HepG2 (cell line): Measurements from ENCODE around the gene CAMTA1. TPM values are rescaled to one million over a fixed set of nuclear protein-coding genes. Genes with fewer than 3 reads are reported as not detected.
"Not testable (repeated sequence)": the region's sequence is repeated elsewhere in the genome, so short reads cannot be mapped to it uniquely, and the experiment has no call there.

Experiments used
- ATAC-seq: fragments of 200-7000 bp; cut with Tn5 transposase; 3 replicates; pipeline ENCODE4 v1.9.1; 2020; ENCODE audit warnings: mild to moderate bottlenecking, moderate library complexity
- BruUV-seq: library from RNA; stranded (reverse); fragments of 400-500 nt; replicated peaks from 2 replicates; lab custom pipeline; 2021; lab: Mats Ljungman, UMichigan
- CTCF ChIA-PET: fragments of 300-600 bp; formaldehyde crosslinking; extraction: SDS; loops from one replicate; lab custom pipeline; 2021; ENCODE audit warnings: low total read pairs, inconsistent platforms, low intra/inter-chr PET ratio; lab: Yijun Ruan, JAX
- POLR2A ChIA-PET: fragments of 350-600 bp; sonication (Branson Sonifier 250); formaldehyde crosslinking; loops from one replicate; lab custom pipeline; 2020; ENCODE audit warnings: antibody characterized with exemption, inconsistent platforms; lab: Yijun Ruan, JAX
- DNase-seq: peaks from one replicate; pipeline ENCODE4 v3.0.0-alpha.2; 2015; ENCODE audit warnings: low spot score
- FAIRE-seq: peaks from 3 replicates; lab custom pipeline; 2011; peaks lifted over from hg19 to GRCh38; lab: Jason Lieb, UNC
- H2AFZ ChIP-seq: one replicate; pipeline ENCODE4 v1.6.1; 2011; ENCODE audit warnings: low read length, inconsistent platforms
- H3K27ac ChIP-seq: fragments of 300-600 bp; 3 replicates; pipeline ENCODE4 v1.8.0; 2011; ENCODE audit warnings: mixed run types, mild to moderate bottlenecking, mixed read lengths, low read length, inconsistent platforms; ENCODE audit not compliant: insufficient read depth; ENCODE audit errors: extremely low read length
- H3K27me3 ChIP-seq, 2 experiments: fragments of 200-600 bp in 1 of 2; 2 replicates in 1 of 2; 3 replicates in 1 of 2; pipeline versions ENCODE4 v1.6.0 to v1.8.0; 2011; ENCODE audit warnings: low read length in 2 of 2, mild to moderate bottlenecking in 2 of 2, moderate library complexity in 2 of 2, inconsistent platforms in 1 of 2; ENCODE audit not compliant: insufficient read depth in 2 of 2, control insufficient read depth in 1 of 2
- H3K36me3 ChIP-seq, 2 experiments: fragments of 200-600 bp in 1 of 2; replicated peaks in 1 of 2; 2 replicates in 1 of 2; 3 replicates in 1 of 2; pipeline versions ENCODE4 v1.5.1 to v1.8.0; 2011; ENCODE audit warnings: low read length in 2 of 2, inconsistent platforms in 1 of 2; ENCODE audit not compliant: insufficient read depth in 2 of 2, control insufficient read depth in 1 of 2
- H3K4me1 ChIP-seq: 2 replicates; pipeline ENCODE4 v1.5.1; 2012; ENCODE audit warnings: low read length, inconsistent platforms; ENCODE audit not compliant: insufficient read depth
- H3K4me2 ChIP-seq: 2 replicates; pipeline ENCODE4 v1.6.0; 2011; ENCODE audit warnings: low read depth, low read length, inconsistent platforms
- H3K4me3 ChIP-seq, 3 experiments: fragments of 200-600 bp in 1 of 3; sonication (generic), shearing (Covaris generic) in 1 of 3; replicated peaks in 1 of 3; 2 replicates each; pipeline ENCODE4 v1.5.1; 2011 to 2016; ENCODE audit warnings: low read length in 3 of 3, inconsistent platforms in 2 of 3, low read depth in 2 of 3, mild to moderate bottlenecking in 2 of 3, control low read depth in 1 of 3, mixed read lengths in 1 of 3; ENCODE audit not compliant: insufficient read depth in 1 of 3
- H3K79me2 ChIP-seq: one replicate; pipeline ENCODE4 v1.6.1; 2011; ENCODE audit warnings: low read length, inconsistent platforms; ENCODE audit not compliant: insufficient read depth
- H3K9ac ChIP-seq: 2 replicates; pipeline ENCODE4 v1.6.0; 2011; ENCODE audit warnings: mild to moderate bottlenecking, low read depth, low read length, inconsistent platforms; ENCODE audit not compliant: insufficient read depth
- H3K9me3 ChIP-seq: 2 replicates; pipeline ENCODE4 v1.5.1; 2012; ENCODE audit warnings: mild to moderate bottlenecking, low read length
- H4K20me1 ChIP-seq: 2 replicates; pipeline ENCODE4 v1.6.0; 2011; ENCODE audit warnings: inconsistent platforms, mild to moderate bottlenecking, low read length, moderate library complexity; ENCODE audit not compliant: insufficient read depth
- NCOA5 ChIP-seq: sonication (generic); formaldehyde crosslinking; IDR thresholded peaks from 2 replicates; pipeline ENCODE4 v1.4.0; 2020; ENCODE audit warnings: missing genetic modification reagents
- WGBS: methylation state at CpG from one replicate; pipeline ENCODE4 v1.1.6; 2017; ENCODE audit warnings: low lambda C conversion rate; 5-methylcytosine and 5-hydroxymethylcytosine counted together
- in situ Hi-C: cut with HindIII; loops from 2 replicates; pipeline ENCODE4 v1.10.0; 2017; ENCODE audit warnings: low pct_unique_long_range_greater_than_20kb; ENCODE audit not compliant: extremely low pct_ligation_motif_present
- intact Hi-C: fragments of 100-400 bp; cut with micrococcal nuclease; formaldehyde crosslinking; loops from one replicate; pipeline ENCODE4 v1.10.0; 2022; ENCODE audit not compliant: unreplicated experiment
- polyA plus RNA-seq, 8 experiments: library from polyadenylated mRNA; depleted of rRNA in 3 of 8; stranded (reverse) in 7 of 8; unstranded in 1 of 8; fragments of >200 nt; fragmentation: Illumina TruSeq in 4 of 8; extraction: Trizol in 4 of 8; gene quantifications; 2 replicates each; pipeline versions ENCODE4 v1.2.1 to v1.2.3, GENCODE V29; 2011 to 2016; ENCODE audit warnings: low read depth in 4 of 8, missing spikeins in 1 of 8, mixed read lengths in 1 of 8; ENCODE audit not compliant: insufficient read depth in 1 of 8
- total RNA-seq, 5 experiments: library from RNA; depleted of rRNA; stranded (reverse); fragments of >200 nt; fragmentation: Illumina TruSeq; extraction: Trizol; gene quantifications; 2 replicates each; pipeline ENCODE4 v1.2.3, GENCODE V29; 2016; ENCODE audit warnings: low read depth in 1 of 5

The CAMTA1 gene
- total and polyA plus RNA-seq, 2 of the 13 experiments (the other 11 are each of a cell fraction or from before 2014, with no cell fraction given), result 25.0 to 36.4 TPM

DNA sequence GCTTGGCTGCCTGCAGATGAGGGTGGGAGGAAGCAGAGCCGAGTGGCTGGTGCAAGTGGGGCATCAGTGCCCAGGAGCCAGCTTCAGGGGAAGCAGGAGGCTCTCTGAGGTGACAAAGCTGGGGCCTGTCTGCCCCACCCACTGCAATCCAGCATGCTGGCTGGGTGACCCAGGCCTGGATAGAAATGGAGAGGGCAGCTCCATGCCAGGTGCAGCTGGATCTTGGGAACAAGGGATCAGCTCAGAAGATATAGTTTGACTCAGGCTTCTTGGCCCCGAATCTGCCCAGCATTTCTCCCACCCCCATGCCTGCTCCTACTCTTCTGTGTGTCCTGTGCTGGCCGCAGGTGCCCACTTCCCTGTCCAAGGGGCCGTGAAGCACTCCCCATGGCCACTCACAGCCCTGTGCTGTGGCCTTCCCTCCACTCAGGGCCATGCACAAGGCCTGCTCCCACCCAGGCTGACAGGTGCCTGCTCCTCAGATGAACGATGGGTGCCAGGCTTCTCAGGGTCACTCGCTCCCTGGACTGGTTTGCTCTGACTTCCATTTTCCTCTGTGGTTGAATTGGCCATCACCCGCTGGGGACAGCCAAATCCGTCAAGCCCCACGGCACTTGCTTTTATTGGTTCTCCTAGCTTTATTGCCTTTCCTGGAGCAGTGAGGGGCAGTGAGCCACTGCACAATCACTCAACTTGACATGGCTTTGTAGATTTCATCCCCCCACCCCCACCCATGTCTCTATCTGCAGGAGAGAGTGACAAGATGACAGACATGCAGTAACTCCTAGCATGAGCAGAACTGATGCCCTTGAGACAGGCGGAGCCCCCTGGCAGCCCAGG lies 811.1 kb downstream of the CAMTA1 start:
- WGBS, result 19% methylated on average over 5 of the region's 10 CpGs
- H4K20me1 ChIP-seq, result no peaks in the 10 kb centered on the region
- no peak overlapping the region for H2AFZ ChIP-seq
- BruUV-seq, result no TSS peak
- ChIA-PET CTCF (no interaction called here), POLR2A (no interaction called here)
- peaks cover 0 to 26% of the 10 kb centered on the region in 2 experiments; a peak in 3 of 5 replicates for H3K27me3 ChIP-seq
- ATAC-seq (no peak), DNase-seq (no peak), FAIRE-seq (no peak)
- no peak overlapping the region for H3K4me2 ChIP-seq
- in situ Hi-C loops, result no loop called here
- no peaks in the 10 kb centered on the region for H3K9me3 ChIP-seq
- H3K9ac ChIP-seq, result no peak overlapping the region
- no peaks in the 10 kb centered on the region for H3K4me1 ChIP-seq
- no peak overlapping the region for H3K4me3 ChIP-seq
- H3K36me3 ChIP-seq, result no peaks in the 10 kb centered on the region
- H3K79me2 ChIP-seq, result no peaks in the 10 kb centered on the region
- H3K27ac ChIP-seq, result no peak overlapping the region
- TF ChIP-seq NCOA5 (CRISPR knock-in tag), result no peak
- intact Hi-C loops, result no loop called here

DNA sequence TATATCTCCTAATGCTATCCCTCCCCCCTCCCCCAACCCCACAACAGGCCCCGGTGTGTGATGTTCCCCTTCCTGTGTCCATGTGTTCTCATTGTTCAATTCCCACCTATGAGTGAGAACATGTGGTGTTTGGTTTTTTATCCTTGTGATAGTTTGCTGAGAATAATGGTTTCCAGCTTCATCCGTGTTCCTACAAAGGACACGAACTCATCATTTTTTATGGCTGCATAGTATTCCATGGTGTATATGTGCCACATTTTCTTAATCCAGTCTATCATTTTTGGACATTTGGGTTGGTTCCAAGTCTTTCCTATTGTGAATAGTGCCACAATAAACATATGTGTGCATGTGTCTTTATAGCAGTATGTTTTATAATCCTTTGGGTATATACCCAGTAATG lies 812.8 kb downstream of the CAMTA1 start:
- H2AFZ ChIP-seq, H3K4me1 ChIP-seq, H3K9ac ChIP-seq, intact Hi-C loops, CTCF ChIA-PET, ATAC-seq, BruUV-seq, H3K27ac ChIP-seq, H3K36me3 ChIP-seq, H3K9me3 ChIP-seq, H4K20me1 ChIP-seq, POLR2A ChIA-PET, H3K79me2 ChIP-seq, in situ Hi-C loops, H3K4me2 ChIP-seq, DNase-seq, H3K4me3 ChIP-seq, FAIRE-seq: not testable (repeated sequence)
- 10% methylated on average over 3 of the region's 3 CpGs for WGBS
- H3K27me3 ChIP-seq, result peaks cover 0 to 14% of the 10 kb centered on the region in 2 experiments; a peak in 2 of 5 replicates

DNA sequence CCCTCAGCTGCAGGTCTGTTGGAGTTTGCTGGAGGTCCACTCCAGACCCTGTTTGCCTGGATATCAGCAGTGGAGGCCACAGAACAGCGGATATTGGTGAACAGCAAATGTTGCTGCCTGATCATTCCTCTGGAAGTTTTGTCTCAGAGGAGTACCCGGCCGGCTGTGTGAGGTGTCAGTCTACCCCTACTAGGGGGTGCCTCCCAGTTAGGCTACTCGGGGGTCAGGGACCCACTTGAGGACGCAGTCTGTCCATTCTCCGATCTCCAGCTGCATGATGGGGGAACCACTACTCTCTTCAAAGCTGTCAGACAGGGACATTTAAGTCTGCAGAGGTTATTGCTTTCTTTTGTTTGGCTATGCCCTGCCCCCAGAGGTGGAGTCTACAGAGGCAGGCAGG lies 819.7 kb downstream of the CAMTA1 start:
- H3K9ac ChIP-seq, H3K79me2 ChIP-seq, H3K27me3 ChIP-seq, H3K36me3 ChIP-seq, DNase-seq, intact Hi-C loops, CTCF ChIA-PET, H3K4me2 ChIP-seq, H3K27ac ChIP-seq, H3K4me3 ChIP-seq, ATAC-seq, in situ Hi-C loops, H3K9me3 ChIP-seq, H4K20me1 ChIP-seq, FAIRE-seq, H2AFZ ChIP-seq, POLR2A ChIA-PET, BruUV-seq: not testable (repeated sequence)
- WGBS, result 10% methylated on average over 5 of the region's 6 CpGs
- H3K4me1 ChIP-seq, result peaks cover 10% of the 10 kb centered on the region; the same call in 1 of the 2 replicates
